Sigmoid colon (tissue), 4 donors: ENCODE results near the gene THBS4.

Source experiments
- EP300 ChIP-seq, 4 donors: sonication (generic); formaldehyde crosslinking; IDR thresholded peaks; one replicate each; pipeline ENCODE4 v1.6.1; 2017; ENCODE audit warnings: antibody characterized with exemption in 4 of 4
- POLR2A ChIP-seq, 2 donors: fragments of 450-650 bp; IDR thresholded peaks; one replicate each; pipeline ENCODE4 v1.6.1; 2016; ENCODE audit warnings: antibody characterized with exemption in 2 of 2, mild to moderate bottlenecking in 2 of 2, moderate library complexity in 2 of 2
- POLR2AphosphoS5 ChIP-seq, 4 donors: sonication (generic); formaldehyde crosslinking; IDR thresholded peaks; one replicate each; pipeline ENCODE4 v1.6.1; 2017; ENCODE audit warnings: antibody characterized with exemption in 4 of 4
- TF ChIP-seq, protein P1 (sequence below), 4 experiments: fragments of 450-650 bp in 3 of 4; fragments of 200-600 bp in 1 of 4; IDR thresholded peaks; one replicate each; pipeline ENCODE4 v1.5.1; 2016 to 2019; ENCODE audit warnings: antibody characterized with exemption in 4 of 4, mild to moderate bottlenecking in 3 of 4, moderate library complexity in 2 of 4

DNA sequence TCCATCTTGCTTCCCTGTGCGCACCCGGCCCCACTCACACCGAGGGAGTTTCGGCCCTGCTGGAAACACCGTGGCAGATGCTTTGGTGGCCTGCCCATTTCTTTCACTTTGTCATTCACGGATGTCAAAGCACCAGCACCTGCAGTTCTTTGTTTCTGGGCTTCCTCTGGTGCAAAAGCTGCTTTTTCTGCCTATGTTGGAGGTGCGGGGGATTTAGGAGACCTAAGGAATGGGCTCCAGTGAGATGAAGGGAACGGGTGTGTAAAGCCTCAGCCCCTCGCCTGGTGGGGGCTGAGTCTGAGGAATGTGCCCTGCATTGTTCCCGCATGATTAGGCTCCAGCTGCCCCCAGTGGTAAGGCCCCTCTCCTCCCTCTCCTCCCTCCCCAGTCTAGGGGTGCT, 62.3 kb downstream of the THBS4 start:
- no peak for TF ChIP-seq POLR2A (IDR thresholded peaks at IDR 0.05)
- TF ChIP-seq, protein P1, sequence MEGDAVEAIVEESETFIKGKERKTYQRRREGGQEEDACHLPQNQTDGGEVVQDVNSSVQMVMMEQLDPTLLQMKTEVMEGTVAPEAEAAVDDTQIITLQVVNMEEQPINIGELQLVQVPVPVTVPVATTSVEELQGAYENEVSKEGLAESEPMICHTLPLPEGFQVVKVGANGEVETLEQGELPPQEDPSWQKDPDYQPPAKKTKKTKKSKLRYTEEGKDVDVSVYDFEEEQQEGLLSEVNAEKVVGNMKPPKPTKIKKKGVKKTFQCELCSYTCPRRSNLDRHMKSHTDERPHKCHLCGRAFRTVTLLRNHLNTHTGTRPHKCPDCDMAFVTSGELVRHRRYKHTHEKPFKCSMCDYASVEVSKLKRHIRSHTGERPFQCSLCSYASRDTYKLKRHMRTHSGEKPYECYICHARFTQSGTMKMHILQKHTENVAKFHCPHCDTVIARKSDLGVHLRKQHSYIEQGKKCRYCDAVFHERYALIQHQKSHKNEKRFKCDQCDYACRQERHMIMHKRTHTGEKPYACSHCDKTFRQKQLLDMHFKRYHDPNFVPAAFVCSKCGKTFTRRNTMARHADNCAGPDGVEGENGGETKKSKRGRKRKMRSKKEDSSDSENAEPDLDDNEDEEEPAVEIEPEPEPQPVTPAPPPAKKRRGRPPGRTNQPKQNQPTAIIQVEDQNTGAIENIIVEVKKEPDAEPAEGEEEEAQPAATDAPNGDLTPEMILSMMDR (IDR thresholded peaks at IDR 0.05): no peak
- no peak for TF ChIP-seq POLR2AphosphoS5 (IDR thresholded peaks at IDR 0.05)
- no peak for TF ChIP-seq EP300 (IDR thresholded peaks at IDR 0.05)
